Medulla oblongata (tissue), 1 donor: Measurements from ENCODE around the gene PPP1R14C.
"Not testable (repeated sequence)": the region's sequence is repeated elsewhere in the genome, so short reads cannot be mapped to it uniquely, and the experiment has no call there.

Experiments used
- DNase-seq: peaks from one replicate; pipeline ENCODE4 v3.0.0-alpha.2; 2015; ENCODE audit errors: extremely low spot score

Gene PPP1R14C

DNA sequence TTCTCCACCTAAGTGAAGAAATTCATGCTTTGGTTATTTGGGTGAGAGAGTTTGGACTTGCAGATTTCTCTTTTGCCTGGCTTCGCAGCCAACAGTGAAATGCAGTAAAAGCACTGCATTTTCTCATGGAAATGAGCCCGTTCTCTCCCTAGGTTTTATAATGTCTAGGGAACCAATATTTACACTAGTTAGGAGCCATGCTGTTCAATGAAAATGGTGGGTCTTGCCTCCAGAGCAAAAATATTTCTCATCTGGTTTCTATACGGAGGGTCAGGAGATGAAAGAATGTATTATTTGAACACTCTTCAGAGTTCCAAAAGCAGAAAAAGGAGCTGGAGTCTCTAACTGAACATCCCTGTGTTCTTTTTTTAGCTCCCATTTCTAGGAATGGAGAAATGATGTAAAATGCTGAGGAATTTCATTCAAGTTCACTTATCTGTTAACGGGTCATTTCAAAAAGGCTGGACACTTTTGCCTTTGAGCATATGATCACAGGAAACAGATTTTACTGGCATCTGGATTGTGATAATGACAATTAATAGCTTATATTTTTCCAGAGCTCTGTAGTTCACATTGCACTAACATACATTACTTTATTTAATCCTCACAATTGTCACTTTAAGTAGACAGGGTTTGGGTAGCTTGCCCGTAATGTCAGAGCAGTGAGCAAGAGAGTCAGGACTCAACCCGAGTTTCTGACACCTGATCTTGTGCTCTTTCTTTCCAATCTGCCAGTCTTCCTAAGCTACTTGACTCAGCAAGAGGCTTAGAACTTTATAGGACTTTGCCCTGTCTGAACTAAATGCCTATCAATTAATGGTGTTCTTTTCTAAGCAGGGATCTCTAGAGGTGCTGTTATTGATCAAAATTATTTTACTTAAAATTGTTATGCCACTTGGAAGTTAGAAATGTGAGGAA is 78.0 kb downstream of the PPP1R14C start:
- DNase-seq: no peak

DNA sequence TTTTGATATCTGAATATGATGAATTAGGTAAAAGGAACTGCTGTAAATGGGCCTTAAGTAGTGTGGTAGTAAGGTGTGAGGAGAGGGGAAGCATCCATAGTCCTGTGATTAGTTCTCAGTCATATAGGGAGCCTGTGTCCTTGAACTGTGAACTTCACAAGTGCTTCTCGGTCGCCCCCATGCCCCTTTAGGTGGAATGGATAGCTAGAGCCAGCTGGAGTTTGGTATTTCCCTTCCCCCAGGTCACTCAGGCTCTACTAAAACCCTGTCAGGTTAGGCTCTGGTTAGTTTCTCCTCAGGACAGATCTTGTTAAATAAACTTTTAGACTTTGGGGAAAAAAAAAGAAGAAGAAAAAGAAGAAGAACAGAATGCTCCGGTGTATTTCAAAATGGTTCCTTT is 82.0 kb downstream of the PPP1R14C start:
- DNase-seq: no peak

DNA sequence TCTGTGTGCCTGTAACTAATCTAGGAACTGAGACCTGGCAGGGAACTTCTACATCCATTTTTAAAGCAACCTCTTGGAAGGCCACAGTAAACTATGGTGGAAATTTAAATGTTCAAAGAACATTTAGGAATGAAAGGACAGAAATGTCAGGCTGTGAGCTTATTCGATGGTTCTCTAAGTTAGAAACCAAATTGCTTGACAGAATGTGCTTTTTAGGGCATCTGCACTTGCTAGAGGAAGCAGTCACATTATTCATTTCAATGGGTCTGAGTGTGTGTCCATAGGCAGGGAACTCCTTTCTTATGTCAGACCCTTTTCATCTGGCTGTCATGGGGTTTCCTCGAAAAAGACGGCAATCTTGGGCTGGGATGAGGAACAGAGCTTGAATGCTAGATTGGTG is 84.4 kb downstream of the PPP1R14C start:
- DNase-seq: no peak

DNA sequence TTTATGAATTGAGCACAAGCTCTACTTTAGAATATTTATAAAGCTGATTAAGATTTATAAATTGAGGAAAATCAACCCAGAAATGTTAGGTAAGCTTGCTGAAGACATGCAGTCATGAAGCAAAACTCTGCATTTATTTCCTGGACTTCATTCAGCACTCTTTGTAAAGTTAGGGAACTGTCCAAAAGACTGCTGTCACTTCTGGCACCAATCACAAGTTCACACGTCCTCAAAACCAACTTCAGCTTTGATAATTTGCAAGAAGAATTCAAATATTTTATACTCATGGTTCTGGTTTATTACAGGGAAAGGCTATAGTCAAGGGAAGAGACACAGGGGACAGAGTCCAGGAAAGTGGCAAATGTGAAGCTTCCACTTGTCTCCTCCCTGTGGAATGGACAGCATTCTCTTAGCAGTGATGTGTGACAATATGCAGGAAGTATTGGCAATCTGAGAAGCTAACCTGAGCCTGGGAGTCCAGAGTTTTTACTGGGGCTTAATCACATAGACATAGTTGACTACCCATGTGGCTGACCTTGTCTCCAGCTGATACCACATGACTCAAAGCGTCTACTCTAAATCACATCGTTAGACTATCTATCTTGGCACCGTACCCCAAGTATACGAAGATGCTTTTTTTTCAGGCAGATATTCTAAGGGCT is 85.4 kb downstream of the PPP1R14C start:
- no peak for DNase-seq

DNA sequence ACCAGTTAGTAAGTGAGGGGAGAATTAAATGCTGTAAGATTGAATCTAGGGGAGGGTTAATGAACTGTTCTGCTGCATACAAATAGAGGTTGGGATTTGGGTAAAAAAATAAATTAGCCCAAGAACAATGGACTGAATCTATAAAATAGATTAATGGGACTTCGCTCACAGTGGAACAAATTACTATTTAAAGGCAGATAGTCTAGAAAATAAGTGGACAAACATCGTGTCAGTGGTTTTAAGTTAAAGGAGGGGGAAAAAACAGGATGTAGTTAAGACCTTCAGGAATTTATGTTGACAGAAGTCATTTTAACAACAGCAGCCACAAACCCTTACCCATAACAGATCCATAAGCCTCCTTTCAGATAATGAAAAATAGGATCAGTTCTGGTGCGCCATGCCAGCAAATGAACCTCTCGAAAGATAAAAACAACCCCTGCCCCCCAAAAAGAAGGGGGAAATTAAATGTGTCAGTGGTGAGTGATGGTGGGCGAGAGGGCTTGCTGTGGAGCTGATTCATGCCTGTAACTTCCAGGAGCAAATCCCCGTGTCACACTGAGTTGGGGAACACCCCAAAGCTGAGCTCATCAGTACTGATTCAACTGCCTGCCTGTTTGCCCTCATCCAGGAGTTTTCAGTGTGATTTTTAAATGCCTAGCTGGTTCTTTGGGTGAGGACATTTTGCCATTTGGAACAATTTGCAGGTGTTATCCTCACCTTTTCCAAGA is 86.8 kb downstream of the PPP1R14C start:
- no peak for DNase-seq

DNA sequence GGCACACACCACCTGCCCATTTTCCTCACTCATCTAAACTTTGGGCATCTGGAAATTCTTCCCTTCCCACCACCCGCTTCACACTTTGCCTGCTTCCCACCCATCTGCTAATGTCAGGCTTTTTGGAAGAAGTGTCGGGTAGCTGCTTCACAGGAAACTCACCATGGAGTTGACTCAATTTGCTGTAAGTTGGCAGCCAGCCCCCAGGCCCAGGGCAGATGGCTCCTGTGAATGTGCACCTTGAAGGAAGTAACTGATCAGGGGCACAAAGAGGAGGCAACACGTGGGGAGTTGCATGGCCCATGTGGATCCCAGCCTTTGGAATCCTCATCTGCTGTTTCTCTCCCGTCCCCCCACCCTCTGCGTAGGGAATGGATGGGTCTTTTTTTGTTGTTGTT is 87.3 kb downstream of the PPP1R14C start:
- no peak for DNase-seq

DNA sequence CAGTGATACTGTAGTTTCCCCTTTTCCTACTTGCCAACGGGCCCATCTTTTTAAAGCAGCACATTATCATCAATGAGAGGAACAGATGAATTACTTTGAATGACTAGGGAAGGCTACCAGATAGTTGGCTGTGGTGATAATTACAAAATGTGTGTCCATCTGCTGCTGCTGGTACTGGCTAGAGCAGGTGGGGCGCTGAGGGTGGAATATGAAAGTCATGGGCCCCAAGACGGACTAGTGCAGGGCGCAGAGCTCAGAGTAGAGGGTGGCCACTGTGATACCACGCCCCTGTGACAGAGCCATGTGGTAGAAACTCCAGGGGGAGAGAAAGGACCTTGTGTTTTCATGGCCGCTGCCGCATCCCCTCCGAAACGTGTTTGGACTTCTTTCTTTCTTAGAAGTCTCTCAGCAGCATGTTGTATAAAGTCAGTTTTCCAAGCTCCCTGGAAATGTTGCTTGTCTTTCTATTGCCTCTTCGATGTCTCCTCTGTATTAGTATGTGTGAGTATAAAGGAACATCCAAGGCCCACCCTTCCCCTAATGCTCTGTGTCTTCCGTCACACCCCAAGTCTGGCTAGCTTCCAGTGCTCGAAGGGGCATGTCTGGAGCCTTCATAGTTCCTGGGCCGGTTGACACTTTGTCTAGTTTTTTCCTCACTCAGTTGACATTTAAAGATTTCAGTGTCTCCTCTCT is 88.1 kb downstream of the PPP1R14C start:
- DNase-seq: no peak

DNA sequence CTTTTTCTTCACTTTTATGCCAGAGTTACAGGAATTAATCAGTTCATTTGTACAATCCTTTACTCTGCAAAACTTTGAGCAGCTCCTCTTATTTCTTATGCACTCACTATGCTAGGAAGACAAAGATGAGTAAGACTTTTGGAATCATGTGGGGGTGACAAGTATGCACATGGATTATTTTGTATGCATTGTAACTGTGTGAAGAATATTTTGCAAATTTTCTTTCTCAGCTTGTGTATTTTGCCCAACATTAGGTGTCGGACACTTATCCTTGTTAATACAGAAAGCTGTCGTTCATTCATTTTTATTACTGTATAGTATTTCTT is 88.6 kb downstream of the PPP1R14C start:
- no peak for DNase-seq

DNA sequence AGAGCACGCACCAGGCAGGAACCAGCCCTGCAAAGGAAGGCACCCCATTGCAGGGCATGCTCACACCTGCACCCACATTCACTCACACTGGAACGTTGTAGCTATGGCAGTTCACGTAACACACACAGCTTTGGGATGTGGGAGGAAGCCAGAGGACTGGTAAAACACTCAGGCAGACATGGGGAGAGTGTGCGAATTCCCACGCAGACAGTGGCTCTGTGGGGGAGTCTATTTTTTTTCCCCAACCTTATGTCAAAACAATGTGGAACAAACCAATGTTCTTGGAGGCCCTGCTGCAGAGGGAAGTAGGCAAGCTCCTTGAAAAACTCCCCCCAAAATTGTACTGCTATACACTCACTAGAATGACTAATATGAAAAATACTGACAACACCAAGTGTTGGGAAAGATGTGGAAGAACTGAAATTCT is 91.0 kb downstream of the PPP1R14C start:
- DNase-seq: no peak

DNA sequence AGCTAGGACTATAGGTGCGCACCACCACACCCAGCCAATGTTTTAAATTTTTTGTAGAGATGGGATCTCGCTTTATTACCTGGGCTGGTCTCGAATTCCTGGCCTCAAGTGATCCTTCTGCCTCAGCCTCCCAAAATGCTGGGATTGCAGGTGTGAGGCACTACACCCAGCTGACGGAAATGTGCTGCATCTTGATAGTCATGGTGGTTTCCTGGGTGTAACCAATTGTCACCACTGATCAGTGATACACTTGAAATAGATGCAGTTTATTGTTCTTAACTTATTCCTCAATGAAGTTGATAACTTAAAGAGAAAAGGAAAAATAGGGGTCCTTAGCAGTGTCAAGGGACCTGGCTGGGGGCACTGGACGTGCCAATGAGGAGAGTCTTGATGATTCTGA is 92.4 kb downstream of the PPP1R14C start:
- no peak for DNase-seq

DNA sequence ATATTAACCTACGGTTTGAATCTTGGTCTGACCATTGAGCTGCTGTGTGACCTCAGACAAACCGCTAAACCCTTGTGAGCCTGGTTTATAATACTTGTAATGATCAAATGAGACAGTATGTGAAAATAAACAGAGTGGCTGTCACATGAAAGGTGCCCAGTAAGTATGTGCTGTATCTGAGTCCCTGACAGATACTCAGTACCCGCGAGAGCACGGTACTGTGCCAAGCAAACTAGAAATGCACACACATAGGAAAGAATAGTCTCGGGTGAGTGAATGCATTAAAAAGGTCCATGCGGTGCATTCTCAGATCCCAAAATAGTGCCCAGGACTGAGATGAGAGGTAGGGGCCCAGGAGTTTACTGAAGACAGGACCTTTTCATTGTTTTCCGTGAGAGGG is 93.3 kb downstream of the PPP1R14C start:
- no peak for DNase-seq

DNA sequence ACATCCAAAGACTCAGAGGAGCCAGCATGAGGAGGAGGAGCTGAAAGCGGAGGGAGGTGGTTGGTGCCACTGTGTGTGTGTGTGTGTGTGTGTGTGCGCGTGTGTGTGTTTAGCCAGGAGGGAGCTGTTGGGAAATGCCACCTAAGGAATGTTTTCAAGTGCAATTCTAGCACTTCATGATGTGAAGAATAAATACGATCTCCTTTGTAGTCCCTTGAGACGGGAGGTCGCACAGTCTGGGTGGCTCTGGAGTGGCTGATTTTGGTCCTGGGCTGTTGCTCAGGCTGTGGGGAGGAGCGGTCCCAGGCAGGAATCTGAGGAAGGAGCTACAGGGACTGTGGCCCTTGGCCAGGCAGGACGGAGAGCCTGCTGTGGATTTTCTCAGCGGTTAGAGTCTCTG is 93.7 kb downstream of the PPP1R14C start:
- no peak for DNase-seq

DNA sequence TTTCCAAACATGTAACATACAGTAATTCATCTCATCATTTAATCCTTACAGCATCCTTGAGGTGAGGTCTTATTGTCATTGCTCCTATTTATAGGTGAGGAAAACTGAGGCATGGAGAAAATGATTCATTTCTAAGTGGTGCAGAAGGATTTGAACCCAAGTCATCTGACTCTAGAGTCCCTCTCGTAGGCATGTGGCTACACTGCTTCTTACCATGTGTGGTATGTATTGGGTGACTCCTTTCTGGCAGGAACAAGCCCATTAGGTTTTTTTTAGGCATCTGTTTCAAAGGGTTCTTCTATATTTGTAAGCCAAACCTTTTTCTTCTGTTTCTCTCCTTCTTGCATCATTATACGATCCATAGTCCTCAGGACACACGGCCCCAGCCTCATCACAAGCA is 94.8 kb downstream of the PPP1R14C start:
- DNase-seq: no peak

DNA sequence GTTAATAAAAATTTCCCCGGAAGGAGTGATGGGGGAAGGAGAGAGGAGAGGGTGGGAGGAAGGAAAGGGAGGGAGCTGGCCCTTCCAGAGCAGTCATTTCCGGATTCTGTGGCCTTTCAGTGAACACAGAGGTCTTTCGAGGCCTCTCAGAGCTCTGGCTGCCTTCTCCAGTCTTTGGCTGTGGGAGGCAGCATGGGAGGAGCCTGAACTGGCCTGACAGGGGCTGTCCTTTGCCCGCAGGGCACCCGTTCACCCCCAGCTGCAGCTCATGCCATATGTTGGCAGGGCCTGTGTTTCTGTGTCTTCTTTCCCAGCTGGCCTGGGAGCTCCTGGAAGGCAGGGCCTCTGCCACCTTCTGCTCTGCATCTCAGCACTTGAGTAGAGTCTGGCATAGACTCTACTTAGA is 95.5 kb downstream of the PPP1R14C start:
- peak; percentile 8 for DNase-seq

DNA sequence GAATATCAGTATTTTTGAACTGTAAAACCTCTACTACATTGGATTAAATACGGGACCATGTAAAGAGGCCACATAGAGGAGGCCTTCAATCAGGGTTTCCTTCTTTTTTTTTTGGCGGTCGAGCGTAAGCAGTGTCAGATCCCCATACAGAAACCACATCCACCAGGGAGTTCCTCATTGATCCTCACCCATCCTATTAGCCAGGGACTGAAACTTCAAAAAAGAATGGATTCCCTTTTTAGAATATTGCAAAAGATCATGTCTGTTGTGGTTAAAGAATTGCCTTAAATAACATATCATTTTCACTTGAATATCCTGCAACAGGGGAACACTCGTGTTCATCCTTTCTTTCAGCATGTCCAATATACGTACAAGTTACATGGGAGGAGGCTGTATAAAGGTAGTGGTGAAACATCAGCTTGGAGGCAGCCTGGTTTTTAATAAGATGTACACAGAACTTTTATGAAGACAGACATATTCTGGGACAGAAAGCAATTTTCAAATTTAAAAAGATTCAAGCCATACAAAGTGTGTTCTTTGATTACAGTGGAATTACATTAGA is 96.1 kb downstream of the PPP1R14C start:
- peak; percentile 20 for DNase-seq

DNA sequence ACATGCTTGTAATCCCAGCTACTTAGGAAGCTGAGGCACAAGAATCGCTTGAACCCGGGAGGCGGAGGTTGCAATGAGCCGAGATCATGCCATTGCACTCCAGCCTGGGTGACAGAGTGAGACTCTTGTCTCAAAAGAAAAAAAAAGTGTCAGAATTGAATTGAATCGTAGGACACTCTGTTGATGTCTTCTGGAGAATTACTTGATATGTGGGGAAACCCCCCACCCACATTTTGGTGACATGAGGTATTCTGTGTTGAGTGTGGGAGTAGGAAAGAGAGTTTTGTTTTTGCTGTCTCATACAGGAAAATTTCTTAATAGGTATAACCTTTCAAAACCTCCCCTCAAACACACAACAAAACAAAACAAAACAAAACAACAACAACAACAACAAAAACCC is 98.9 kb downstream of the PPP1R14C start:
- DNase-seq: not testable (repeated sequence)

DNA sequence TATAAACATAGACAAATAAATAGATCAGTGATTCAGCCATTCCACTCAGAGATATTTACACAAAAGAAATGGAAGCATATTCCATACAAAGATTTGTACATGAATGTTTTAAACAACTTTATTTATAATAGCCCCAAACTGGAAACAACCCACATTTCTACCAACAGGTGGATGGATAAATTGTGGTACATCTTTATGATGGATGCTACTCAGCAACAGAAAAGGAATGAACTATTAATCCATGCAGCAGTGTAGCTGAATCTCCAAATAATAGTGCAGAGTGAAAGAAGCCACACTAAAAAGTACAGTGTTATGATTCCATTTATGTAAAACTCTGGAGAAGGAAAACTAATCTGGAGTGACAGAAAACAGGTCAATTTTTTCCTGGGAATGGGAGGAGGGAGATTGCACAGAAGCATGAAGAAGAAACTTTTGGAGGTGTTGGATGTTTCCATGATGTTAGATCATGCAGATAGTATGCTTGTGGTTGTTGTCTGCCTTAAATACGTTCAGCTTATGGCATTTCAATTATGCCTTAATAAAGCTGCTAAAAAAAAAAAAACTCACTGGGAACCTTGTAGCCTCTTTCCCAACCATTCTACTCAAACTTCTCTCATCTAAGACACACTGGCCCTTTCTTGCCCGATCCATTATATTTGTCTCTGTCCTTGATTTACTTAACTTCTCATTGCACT is 100.9 kb downstream of the PPP1R14C start:
- no peak for DNase-seq

DNA sequence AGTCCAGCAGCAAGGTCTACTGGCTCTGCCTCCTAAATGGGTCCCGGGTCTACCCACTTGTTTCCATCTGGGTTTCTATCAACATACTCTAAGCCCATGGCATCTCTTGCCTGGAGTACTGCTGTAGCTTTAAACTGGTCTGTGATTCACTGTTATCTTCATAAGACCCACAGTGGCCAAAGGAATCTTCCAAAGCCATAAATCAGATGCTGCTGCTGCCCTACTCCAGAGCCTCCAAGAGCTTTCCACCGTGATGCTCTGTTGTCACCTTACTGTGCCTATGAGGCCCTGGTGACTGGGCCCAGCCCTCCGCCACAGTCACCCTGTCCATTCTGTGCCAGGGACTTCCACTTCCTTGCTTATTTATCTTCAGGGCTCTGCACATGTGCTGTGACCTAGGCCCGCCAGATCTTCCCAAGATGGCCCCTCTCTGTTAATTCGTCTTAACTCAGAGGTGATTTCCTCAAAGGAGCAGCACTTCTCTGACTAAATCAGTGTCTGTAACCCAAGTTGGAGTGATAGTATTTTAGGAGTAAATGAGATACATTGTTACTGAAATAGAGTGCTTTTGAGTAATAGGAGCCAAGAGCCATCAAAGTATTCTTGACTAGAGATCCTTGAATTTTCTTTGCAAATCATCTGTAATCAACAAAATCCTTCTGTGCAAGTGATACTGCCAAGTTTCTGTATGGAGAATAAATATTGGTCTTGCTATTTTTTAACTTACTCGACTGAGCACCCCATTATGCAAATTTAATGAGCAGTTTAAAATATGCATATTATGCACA is 102.5 kb downstream of the PPP1R14C start:
- DNase-seq: no peak

DNA sequence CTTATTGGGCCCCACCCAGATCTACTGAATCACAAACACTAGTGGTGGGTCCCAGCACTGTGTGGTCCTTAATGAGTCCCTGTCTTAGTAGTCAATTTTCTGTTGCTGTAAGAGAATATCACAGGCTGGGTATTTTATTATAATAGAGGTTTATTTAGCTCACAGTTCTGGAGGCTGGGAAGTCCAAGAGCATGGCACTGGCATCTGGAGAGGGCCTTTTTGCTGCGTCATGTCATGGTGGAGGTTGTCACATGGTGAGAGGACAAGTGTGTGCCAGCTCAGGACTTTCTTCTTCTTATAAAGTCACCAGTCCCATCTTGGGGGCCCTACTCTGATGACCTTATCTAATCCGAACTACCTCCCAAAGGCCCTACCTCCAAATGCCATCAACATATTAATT is 105.0 kb downstream of the PPP1R14C start:
- no peak for DNase-seq

DNA sequence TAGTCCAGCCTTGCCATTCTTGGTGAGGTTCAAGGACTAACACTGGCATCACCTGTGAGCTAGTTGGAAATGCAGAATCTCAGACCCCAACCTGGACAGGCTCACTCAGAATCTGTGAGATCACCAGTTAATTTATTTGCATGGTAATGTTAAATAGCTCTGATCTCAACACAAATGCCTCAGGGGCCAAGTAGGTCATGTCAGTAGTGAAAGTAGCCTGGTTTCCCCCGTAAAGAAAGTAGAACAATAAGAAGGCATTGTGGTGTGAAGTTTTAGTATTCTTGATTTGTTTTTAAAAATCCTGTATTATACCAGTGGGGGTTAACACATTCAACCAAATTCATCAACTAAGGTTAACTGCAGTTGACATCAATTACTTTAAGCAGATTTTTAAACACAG is 105.5 kb downstream of the PPP1R14C start:
- no peak for DNase-seq
